ENCODE measurements around the gene RNF169.

The RNF169 gene

DNA sequence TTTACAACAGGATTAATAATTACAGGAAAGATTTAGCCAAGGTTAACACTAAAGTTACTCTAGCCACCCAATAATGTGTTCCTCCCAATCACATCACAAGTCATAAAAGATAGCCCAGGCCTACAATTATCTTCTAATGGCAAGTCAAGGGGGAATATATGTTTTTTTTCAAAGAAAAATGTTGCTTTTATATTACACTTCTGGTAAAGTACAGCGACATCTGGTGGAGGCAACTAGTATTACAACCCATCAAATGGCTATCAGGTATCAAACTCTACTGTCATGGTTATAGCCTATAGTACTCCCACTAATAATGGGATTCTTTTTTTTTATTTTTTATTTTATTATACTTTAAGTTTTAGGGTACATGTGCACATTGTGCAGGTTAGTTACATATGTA is 128.5 kb downstream of the RNF169 start:
- no peak for DNase-seq (ENCODE audit: low read depth)
